K562 (cell line): ENCODE results near the gene MRPL32. TPM values are rescaled to one million over a fixed set of nuclear protein-coding genes. Genes with fewer than 3 reads are reported as not detected.

Source experiments
- ATAC-seq: fragments of 200-7000 bp; cut with Tn5 transposase; 3 replicates; pipeline ENCODE4 v1.9.1; 2020; ENCODE audit warnings: moderate library complexity
- BruUV-seq: library from RNA; stranded (reverse); fragments of 400-500 nt; replicated peaks from 2 replicates; lab custom pipeline; 2021; lab: Mats Ljungman, UMichigan
- CTCF ChIA-PET: fragments of 300-600 bp; formaldehyde crosslinking; extraction: SDS; loops from one replicate; lab custom pipeline; 2021; ENCODE audit warnings: low intra/inter-chr PET ratio; lab: Yijun Ruan, JAX
- POLR2A ChIA-PET: fragments of 300-600, 350-650 bp; sonication (Branson Sonifier 250); formaldehyde crosslinking; extraction: SDS; loops from one replicate; lab custom pipeline; 2021; ENCODE audit warnings: antibody characterized with exemption, inconsistent platforms; lab: Yijun Ruan, JAX
- DNase-seq, 4 experiments: peaks; one replicate each; pipeline versions ENCODE4 v3.0.0 to v3.0.0-alpha.2; 2011 to 2018; ENCODE audit warnings: low spot score in 3 of 4, mixed read lengths in 3 of 4; ENCODE audit errors: extremely low read depth in 1 of 4
- FAIRE-seq: peaks from 2 replicates; lab custom pipeline; 2011; peaks lifted over from hg19 to GRCh38; lab: Jason Lieb, UNC
- H2AFZ ChIP-seq: 2 replicates; pipeline ENCODE4 v1.6.0; 2011; ENCODE audit warnings: low read depth, low read length, control low read depth, inconsistent platforms
- H3K27ac ChIP-seq: fragments of 200-600 bp; 3 replicates; pipeline ENCODE4 v1.8.0; 2011; ENCODE audit warnings: low read depth, mild to moderate bottlenecking, control low read depth, inconsistent platforms, low read length, moderate library complexity, mixed read lengths; ENCODE audit errors: extremely low read depth
- H3K27me3 ChIP-seq, 2 experiments: fragments of 300-600 bp in 1 of 2; 2 replicates in 1 of 2; 3 replicates in 1 of 2; pipeline versions ENCODE4 v1.6.0 to v1.8.0; 2011; ENCODE audit warnings: inconsistent platforms in 2 of 2, low read length in 2 of 2, mild to moderate bottlenecking in 1 of 2, mixed read lengths in 1 of 2, moderate library complexity in 1 of 2; ENCODE audit not compliant: control insufficient read depth in 2 of 2, insufficient read depth in 2 of 2
- H3K36me3 ChIP-seq: fragments of 300-600 bp; 3 replicates; pipeline ENCODE4 v1.8.0; 2011; ENCODE audit warnings: mild to moderate bottlenecking, low read length, inconsistent platforms; ENCODE audit not compliant: control insufficient read depth, insufficient read depth
- H3K4me1 ChIP-seq, 2 experiments: fragments of 200-600 bp in 1 of 2; replicated peaks in 1 of 2; 2 replicates in 1 of 2; 3 replicates in 1 of 2; pipeline versions ENCODE4 v1.5.1 to v1.8.0; 2011; ENCODE audit warnings: inconsistent platforms in 2 of 2, low read length in 2 of 2, mild to moderate bottlenecking in 1 of 2, mixed read lengths in 1 of 2, moderate library complexity in 1 of 2; ENCODE audit not compliant: control insufficient read depth in 2 of 2, insufficient read depth in 2 of 2
- H3K4me2 ChIP-seq: 2 replicates; pipeline ENCODE4 v1.6.1; 2011; ENCODE audit warnings: low read length, control low read depth, inconsistent platforms, mixed read lengths; ENCODE audit not compliant: insufficient read depth
- H3K4me3 ChIP-seq: fragments of 200-600 bp; sonication (generic), shearing (Covaris generic); 2 replicates; pipeline ENCODE4 v1.5.1; 2016; ENCODE audit warnings: control low read depth, inconsistent platforms
- H3K79me2 ChIP-seq: fragments of 200-600 bp; 3 replicates; pipeline ENCODE4 v1.8.0; 2011; ENCODE audit warnings: low read length, inconsistent platforms; ENCODE audit not compliant: control insufficient read depth, insufficient read depth
- H3K9ac ChIP-seq, 2 experiments: 2 replicates each; pipeline versions ENCODE4 v1.6.0 to v1.6.1; 2011; ENCODE audit warnings: low read depth in 2 of 2, low read length in 2 of 2, control low read depth in 1 of 2, inconsistent platforms in 1 of 2, mild to moderate bottlenecking in 1 of 2, mixed read lengths in 1 of 2; ENCODE audit not compliant: insufficient read depth in 1 of 2
- H3K9me1 ChIP-seq: one replicate; pipeline ENCODE4 v1.6.0; 2011; ENCODE audit warnings: inconsistent platforms, mild to moderate bottlenecking, low read length, moderate library complexity; ENCODE audit not compliant: control insufficient read depth, insufficient read depth
- H3K9me3 ChIP-seq: replicated peaks from 2 replicates; pipeline ENCODE4 v1.5.1; 2011; ENCODE audit warnings: low read depth, low read length, inconsistent platforms; ENCODE audit not compliant: control insufficient read depth, insufficient read depth
- H4K20me1 ChIP-seq: replicated peaks from 2 replicates; pipeline ENCODE4 v1.6.1; 2011; ENCODE audit warnings: low read length, inconsistent platforms, mixed read lengths; ENCODE audit not compliant: control insufficient read depth, insufficient read depth
- AFF4 ChIP-seq: sonication (generic); formaldehyde crosslinking; IDR thresholded peaks from 2 replicates; pipeline ENCODE4 v1.8.0; 2023; ENCODE audit warnings: mild to moderate bottlenecking, missing genetic modification reagents
- BRCA1 ChIP-seq, 2 experiments: fragments of 450-650 bp in 1 of 2; sonication (generic) in 1 of 2; formaldehyde crosslinking in 1 of 2; IDR thresholded peaks; 2 replicates each; pipeline versions ENCODE4 v1.5.0 to v1.6.1; 2017 to 2020; ENCODE audit warnings: mild to moderate bottlenecking in 1 of 2, missing genetic modification reagents in 1 of 2
- E2F3 ChIP-seq: fragments of 250-450 bp; sonication (Bioruptor Pico); IDR thresholded peaks from 2 replicates; pipeline ENCODE4 v1.4.0; 2020; ENCODE audit warnings: mild to moderate bottlenecking
- FOS ChIP-seq: IDR thresholded peaks from 3 replicates; pipeline ENCODE4 v1.6.1; 2011; ENCODE audit not compliant: insufficient read length; ENCODE audit errors: extremely low read depth
- KDM2B ChIP-seq: fragments of 250-450 bp; sonication (Bioruptor Pico); IDR thresholded peaks from 2 replicates; pipeline ENCODE4 v1.8.0; 2021; ENCODE audit warnings: mild to moderate bottlenecking, moderate library complexity
- MLLT1 ChIP-seq, 2 experiments: fragments of 450-650 bp; IDR thresholded peaks; 2 replicates each; pipeline ENCODE4 v1.6.1; 2016
- PYGO2 ChIP-seq: fragments of 450-650 bp; IDR thresholded peaks from 2 replicates; pipeline ENCODE4 v1.6.1; 2016; ENCODE audit warnings: mild to moderate bottlenecking, missing genetic modification characterization, moderate library complexity, missing compliant biosample characterization
- SP2 ChIP-seq: IDR thresholded peaks from 2 replicates; pipeline ENCODE4 v1.6.1; 2011; ENCODE audit warnings: mild to moderate bottlenecking, low read depth, low read length, moderate library complexity; ENCODE audit not compliant: poor library complexity, severe bottlenecking; ENCODE audit errors: extremely low read depth
- SRSF9 ChIP-seq: fragments of 200-400 bp; formaldehyde crosslinking; IDR thresholded peaks from 2 replicates; pipeline ENCODE4 v1.6.1; 2017; ENCODE audit warnings: low read depth, low read length, borderline replicate concordance
- TAF15 ChIP-seq: fragments of 200-400 bp; formaldehyde crosslinking; IDR thresholded peaks from 2 replicates; pipeline ENCODE4 v1.6.1; 2017; ENCODE audit warnings: mild to moderate bottlenecking, low read depth, low read length, moderate library complexity
- ZFP30 ChIP-seq: fragments of 250-450 bp; sonication (Bioruptor Pico); IDR thresholded peaks from 2 replicates; pipeline ENCODE4 v1.8.0; 2022; ENCODE audit warnings: moderate library complexity, mild to moderate bottlenecking, inconsistent platforms, borderline replicate concordance
- ZNF511 ChIP-seq: sonication (generic); formaldehyde crosslinking; IDR thresholded peaks from 2 replicates; pipeline ENCODE4 v1.8.0; 2022; ENCODE audit warnings: mild to moderate bottlenecking, missing genetic modification reagents
- WGBS: fragments of 100-300 bp; shearing (Covaris generic); methylation state at CpG from one replicate; pipeline ENCODE4 v1.1.6; 2016; ENCODE audit warnings: low coverage, mixed read lengths; ENCODE audit not compliant: insufficient coverage; ENCODE audit errors: missing lambda C conversion rate; 5-methylcytosine and 5-hydroxymethylcytosine counted together
- in situ Hi-C: fragments of 300-500 bp; cut with MboI; formaldehyde crosslinking; loops from 4 replicates; pipeline ENCODE4 v1.15.0; 2018; ENCODE audit warnings: inconsistent platforms, mixed read lengths
- intact Hi-C: fragments of 100-400 bp; cut with micrococcal nuclease; formaldehyde crosslinking; loops from 2 replicates; pipeline ENCODE4 v1.14.2; 2022
- polyA plus RNA-seq, 8 experiments: library from polyadenylated mRNA; depleted of rRNA in 4 of 8; stranded (reverse) in 5 of 8; unstranded in 3 of 8; fragments of >200 nt; fragmentation: Nextera tagmentation in 2 of 8; fragmentation: Illumina TruSeq in 1 of 8; extraction: Ambion mirVana in 2 of 8; extraction: Trizol in 1 of 8; gene quantifications; 2 replicates each; pipeline versions ENCODE4 v1.2.1 to v1.2.3, GENCODE V29; 2011 to 2014; ENCODE audit warnings: inconsistent platforms in 1 of 8, missing spikeins in 1 of 8
- total RNA-seq, 7 experiments: library from RNA; depleted of rRNA in 6 of 7; stranded (reverse); fragments of >200 nt in 6 of 7; fragmentation: Illumina TruSeq in 2 of 7; extraction: Trizol in 2 of 7; gene quantifications; 2 replicates each; pipeline versions ENCODE4 v1.2.1 to v1.2.3, GENCODE V29; 2011 to 2021; ENCODE audit warnings: low replicate concordance in 1 of 7
- TF ChIP-seq, protein P1 (sequence below): fragments of 250-450 bp; sonication (Bioruptor Pico); IDR thresholded peaks from 2 replicates; pipeline ENCODE4 v1.5.0; 2021

MRPL32 gene
- total and polyA plus RNA-seq, 9 of the 15 experiments (the other 6 are each of a cell fraction or from before 2014, with no cell fraction given): 75.5 to 351 (median 138) TPM

DNA sequence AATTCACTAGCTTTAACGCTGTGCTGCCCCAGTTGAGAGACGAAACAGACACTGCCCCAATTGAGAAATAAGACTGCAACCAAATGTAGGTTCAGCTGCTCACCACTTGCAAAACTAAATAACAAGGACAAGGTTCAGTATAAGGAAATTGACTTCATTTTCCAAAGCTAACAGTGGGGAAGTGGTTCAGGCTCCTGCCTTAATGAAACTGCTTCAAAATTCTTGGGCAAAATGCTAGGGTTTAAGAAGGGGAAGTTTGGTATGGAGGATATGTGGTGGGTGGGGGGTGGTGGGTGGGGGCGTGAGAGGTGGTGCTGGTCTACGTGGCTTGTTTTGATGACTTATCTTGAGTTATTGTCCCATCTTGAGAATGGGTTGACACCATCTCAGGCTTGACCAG, 21.8 kb downstream of the MRPL32 start:
- Histone ChIP-seq H3K9me3 (peaks cover 5% of the 10 kb centered on the region), H3K36me3 (no peaks in the 10 kb centered on the region), H3K4me2 (no peak overlapping the region), H3K27me3 (no peaks in the 10 kb centered on the region), H3K9me1 (no peaks in the 10 kb centered on the region), H3K4me1 (no peaks in the 10 kb centered on the region)
- CTCF ChIA-PET: no interaction called here
- 35% methylated on average over 4 of the region's 4 CpGs for WGBS
- BruUV-seq: no TSS peak
- TF ChIP-seq SRSF9 (no peak), AFF4 (CRISPR knock-in tag) (no peak), SP2 (no peak), ZFP30 (no peak), TAF15 (no peak), ZNF511 (CRISPR knock-in tag) (no peak), FOS (no peak), KDM2B (CRISPR knock-in tag) (no peak), PYGO2 (no peak), E2F3 (no peak), BRCA1 (IDR thresholded peaks at IDR 0.05) (no peak), BRCA1 (CRISPR knock-in tag; IDR thresholded peaks at IDR 0.05) (no peak), MLLT1 (IDR thresholded peaks at IDR 0.05) (no peak)
- TF ChIP-seq, protein P1, sequence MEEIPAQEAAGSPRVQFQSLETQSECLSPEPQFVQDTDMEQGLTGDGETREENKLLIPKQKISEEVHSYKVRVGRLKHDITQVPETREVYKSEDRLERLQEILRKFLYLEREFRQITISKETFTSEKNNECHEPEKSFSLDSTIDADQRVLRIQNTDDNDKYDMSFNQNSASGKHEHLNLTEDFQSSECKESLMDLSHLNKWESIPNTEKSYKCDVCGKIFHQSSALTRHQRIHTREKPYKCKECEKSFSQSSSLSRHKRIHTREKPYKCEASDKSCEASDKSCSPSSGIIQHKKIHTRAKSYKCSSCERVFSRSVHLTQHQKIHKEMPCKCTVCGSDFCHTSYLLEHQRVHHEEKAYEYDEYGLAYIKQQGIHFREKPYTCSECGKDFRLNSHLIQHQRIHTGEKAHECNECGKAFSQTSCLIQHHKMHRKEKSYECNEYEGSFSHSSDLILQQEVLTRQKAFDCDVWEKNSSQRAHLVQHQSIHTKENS (CRISPR knock-in tag): no peak
- TF ChIP-seq, all 486 proteins: peak for 0
- POLR2A ChIA-PET: interaction anchor here (0.8 kb wide), 1 partner anchor 40 kb away, joined by 3 read pairs; no protein-coding TSS in a partner anchor
- no peak for ATAC-seq
- no peaks in the 10 kb centered on the region for H4K20me1 ChIP-seq
- H3K4me3 ChIP-seq: no peak overlapping the region
- H3K27ac ChIP-seq: no peak overlapping the region
- intact Hi-C loops (no loop called here), in situ Hi-C loops (no loop called here)
- H3K79me2 ChIP-seq: no peaks in the 10 kb centered on the region
- FAIRE-seq: no peak
- H2AFZ ChIP-seq: no peak overlapping the region
- no peak for DNase-seq
- no peak overlapping the region for H3K9ac ChIP-seq
